ENCODE data around the gene RYK.

The RYK gene

DNA sequence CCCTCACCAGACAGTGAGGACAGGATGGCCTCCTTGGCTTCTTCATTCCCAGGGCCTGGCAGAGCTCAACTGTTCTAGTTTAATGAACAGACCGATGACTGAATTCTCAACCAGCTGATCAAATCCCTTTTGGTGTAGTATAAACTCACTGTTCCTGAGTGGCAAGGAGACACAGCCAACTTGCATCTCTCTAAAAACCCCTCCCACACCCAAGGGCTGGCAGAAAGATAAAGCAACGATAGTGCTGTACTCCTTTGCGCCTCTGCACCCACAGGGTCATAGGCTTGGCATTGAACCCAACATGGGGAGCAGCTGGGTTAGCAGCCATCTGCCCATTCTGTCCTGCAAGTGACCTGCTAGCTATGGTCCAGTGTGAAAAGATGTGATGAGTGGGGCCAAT, 103.2 kb downstream of the RYK start:
- no peak for DNase-seq

GRCh38 chr3:134146666-134147065, 104.0 kb downstream of the RYK start:
- no peak for DNase-seq

DNA sequence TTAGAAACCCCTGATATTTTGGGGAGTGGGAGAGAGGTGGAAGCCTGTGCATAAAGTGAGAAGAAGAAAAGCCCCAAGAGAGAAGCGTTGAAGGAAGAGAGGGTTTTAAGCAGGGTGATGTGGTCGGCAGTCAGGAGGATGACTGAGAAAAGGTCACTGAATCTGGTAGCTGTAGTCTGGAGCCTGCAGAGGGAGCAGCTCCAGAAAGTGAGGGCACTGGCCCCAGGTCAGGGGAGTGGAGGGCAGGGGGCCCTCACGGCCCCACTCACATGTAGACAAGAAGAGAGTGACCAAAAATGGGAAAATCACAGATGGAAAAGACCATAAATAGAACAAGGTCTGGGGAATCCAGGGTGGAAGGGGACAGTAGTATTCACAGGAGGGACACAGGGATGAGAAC, 105.5 kb downstream of the RYK start:
- DNase-seq: no peak

GRCh38 chr3:134144694-134145093, 106.0 kb downstream of the RYK start:
- DNase-seq: no peak

GRCh38 chr3:134143828-134144401, 106.7 kb downstream of the RYK start:
- DNase-seq: no peak

GRCh38 chr3:134136604-134137003, 114.1 kb downstream of the RYK start:
- DNase-seq: no peak

DNA sequence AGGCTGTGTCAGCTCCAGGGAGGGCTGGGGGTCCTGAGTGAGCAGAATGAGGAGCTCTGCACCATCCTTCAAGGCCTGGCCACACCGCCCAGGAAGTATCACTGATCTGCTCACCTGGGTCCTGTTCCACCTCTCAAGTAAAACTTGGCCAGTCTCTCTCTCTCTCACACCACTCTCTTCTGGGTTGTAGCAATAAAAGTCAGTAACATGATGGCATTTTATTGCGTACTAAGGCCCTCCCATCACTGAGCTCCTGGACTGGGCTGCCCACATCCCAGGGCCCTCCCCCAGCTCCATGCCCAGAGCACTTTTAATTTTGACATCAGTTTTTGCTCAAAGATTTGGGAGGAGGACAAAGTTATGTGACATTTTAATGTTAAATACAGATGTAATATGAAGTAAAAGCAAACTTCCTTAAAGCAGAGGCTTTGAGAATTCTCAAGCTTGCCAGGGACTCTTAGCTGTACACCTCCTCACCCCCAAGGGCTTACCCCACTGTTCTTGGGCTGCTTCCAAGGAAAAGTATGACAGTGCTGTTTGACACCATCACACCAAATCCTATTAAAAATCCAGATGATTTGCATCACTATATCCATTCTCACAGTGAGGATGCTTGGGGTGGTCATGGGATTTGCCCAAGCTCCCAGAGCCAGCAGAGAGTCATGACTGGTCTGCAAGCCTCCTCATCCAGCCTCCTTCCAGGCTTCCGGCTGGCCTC, 115.8 kb downstream of the RYK start:
- no peak for DNase-seq

GRCh38 chr3:134134240-134134639, 116.4 kb downstream of the RYK start:
- no peak for DNase-seq

DNA sequence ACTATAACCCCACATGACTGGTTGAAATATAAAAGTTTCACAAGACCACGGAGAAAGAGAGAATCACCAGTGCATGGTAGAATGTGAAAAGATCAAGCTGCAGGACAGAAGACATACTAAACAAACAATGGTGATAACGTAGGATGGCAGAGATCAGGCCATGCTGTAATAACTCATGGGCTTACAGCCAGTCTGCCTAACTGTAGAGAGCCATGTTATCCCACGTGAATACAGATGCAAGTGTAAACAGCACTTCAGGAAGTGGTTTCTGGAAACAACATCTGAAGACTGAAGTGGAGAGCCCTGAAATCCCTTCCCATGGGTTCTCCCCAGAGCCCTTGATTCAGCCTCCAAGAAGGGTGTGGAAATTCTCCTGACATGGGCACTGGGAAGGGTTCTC, 117.7 kb downstream of the RYK start:
- no peak for DNase-seq

DNA sequence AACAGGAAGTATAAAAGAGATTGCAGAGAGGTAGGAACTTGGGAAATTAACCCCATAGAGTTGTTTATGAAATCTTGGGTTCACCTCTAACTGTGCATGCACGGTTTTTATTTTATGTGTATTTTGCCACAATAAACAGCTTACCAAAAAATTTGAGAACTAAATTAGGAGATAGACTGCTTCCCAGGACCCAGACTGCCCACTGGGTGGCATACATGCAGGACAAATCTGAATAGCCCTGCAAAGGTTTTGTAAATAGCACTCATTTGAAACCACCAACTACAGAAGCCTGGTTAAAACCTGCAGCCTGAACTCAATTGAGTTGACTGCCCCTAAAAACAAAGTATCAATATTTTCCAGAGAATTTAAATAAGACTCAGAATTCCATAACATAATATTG, 124.5 kb downstream of the RYK start:
- no peak for DNase-seq

GRCh38 chr3:134114726-134115125, 135.9 kb downstream of the RYK start:
- DNase-seq: no peak

GRCh38 chr3:134111616-134112015, 139.0 kb downstream of the RYK start:
- no peak for DNase-seq

DNA sequence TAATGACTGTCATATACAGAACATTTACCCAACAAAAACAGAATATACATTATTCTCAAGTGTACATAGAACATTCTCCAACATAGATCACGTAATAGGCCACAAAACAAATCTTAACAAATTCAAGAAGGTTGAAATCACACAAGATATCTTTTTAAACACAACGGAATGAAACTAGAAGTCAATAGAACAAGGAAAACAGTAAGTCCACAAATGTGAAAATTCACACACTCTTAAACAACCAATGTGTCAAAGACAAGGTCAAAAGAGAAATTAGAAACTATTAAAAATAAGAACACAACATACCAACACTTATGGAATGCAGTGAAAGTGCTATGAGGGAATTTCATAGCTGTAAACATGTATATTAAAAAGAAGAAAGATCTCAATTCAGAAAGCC, 139.7 kb downstream of the RYK start:
- DNase-seq: no peak
